Suprapubic skin (tissue), 4 donors: ENCODE results near the gene MRPS34.

Experiments used
- POLR2A ChIP-seq, 2 donors: fragments of 450-650 bp; IDR thresholded peaks; one replicate each; pipeline ENCODE4 v1.6.1; 2017; ENCODE audit warnings: antibody characterized with exemption in 2 of 2, mild to moderate bottlenecking in 2 of 2, moderate library complexity in 2 of 2
- POLR2AphosphoS5 ChIP-seq, 3 donors: sonication (generic); formaldehyde crosslinking; IDR thresholded peaks; one replicate each; pipeline ENCODE4 v1.6.1; 2017; ENCODE audit warnings: antibody characterized with exemption in 3 of 3
- TF ChIP-seq, protein P1 (sequence below), 2 donors: fragments of 200-600 bp in 1 of 2; fragments of 450-650 bp in 1 of 2; sonication (generic) in 1 of 2; IDR thresholded peaks; one replicate each; pipeline ENCODE4 v1.5.1; 2016 to 2019; ENCODE audit warnings: antibody characterized with exemption in 2 of 2, mild to moderate bottlenecking in 1 of 2, moderate library complexity in 1 of 2

DNA sequence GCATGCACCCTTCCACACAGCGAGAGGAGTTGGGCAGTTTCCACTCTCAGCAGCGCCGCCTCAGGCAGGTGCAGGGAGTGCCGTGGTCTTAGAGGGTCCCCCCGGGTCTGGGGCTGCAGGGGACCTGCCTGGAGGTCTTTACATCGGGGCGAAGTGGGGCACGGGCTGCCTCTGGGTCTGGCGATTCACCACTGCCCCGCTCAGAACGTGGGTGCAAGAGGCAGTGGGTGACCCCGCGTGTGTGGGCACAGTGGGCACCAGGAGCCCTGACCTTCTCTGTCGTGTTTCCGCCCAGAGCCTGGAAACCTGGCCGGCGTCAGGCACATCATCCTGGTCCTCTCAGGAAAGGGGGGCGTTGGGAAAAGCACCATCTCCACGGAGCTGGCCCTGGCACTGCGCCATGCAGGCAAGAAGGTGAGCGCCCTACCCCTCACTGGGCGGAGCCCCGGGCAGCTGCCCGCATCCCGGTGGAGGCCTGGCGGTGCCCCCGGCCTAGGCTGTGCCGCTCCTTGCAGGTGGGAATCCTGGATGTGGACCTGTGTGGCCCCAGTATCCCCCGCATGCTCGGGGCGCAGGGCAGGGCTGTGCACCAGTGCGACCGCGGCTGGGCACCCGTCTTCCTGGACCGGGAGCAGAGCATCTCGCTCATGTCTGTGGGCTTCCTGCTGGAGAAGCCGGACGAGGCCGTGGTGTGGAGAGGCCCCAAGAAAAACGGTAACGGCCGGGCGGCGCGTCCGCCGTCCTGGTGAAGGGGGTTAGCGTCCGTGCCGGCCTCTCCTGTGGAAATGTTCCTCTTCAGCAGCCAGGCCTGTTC is 13.5 kb upstream of the MRPS34 start:
- TF ChIP-seq, protein P1, sequence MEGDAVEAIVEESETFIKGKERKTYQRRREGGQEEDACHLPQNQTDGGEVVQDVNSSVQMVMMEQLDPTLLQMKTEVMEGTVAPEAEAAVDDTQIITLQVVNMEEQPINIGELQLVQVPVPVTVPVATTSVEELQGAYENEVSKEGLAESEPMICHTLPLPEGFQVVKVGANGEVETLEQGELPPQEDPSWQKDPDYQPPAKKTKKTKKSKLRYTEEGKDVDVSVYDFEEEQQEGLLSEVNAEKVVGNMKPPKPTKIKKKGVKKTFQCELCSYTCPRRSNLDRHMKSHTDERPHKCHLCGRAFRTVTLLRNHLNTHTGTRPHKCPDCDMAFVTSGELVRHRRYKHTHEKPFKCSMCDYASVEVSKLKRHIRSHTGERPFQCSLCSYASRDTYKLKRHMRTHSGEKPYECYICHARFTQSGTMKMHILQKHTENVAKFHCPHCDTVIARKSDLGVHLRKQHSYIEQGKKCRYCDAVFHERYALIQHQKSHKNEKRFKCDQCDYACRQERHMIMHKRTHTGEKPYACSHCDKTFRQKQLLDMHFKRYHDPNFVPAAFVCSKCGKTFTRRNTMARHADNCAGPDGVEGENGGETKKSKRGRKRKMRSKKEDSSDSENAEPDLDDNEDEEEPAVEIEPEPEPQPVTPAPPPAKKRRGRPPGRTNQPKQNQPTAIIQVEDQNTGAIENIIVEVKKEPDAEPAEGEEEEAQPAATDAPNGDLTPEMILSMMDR (IDR thresholded peaks at IDR 0.05), result no peak
- TF ChIP-seq POLR2AphosphoS5 (IDR thresholded peaks at IDR 0.05), result no peak
- TF ChIP-seq POLR2A (IDR thresholded peaks at IDR 0.05), result no peak
